Stomach smooth muscle (tissue), 2 donors: ENCODE measurements around the gene RAB39B.
"Not testable (repeated sequence)": the region's sequence is repeated elsewhere in the genome, so short reads cannot be mapped to it uniquely, and the experiment has no call there.

Experiments
- H3K27ac ChIP-seq: one replicate; pipeline ENCODE4 v1.7.0; 2013; ENCODE audit warnings: mild to moderate bottlenecking, low read length, inconsistent platforms
- H3K27me3 ChIP-seq, 2 donors: one replicate each; pipeline ENCODE4 v1.7.0; 2013; ENCODE audit warnings: low read length in 2 of 2; ENCODE audit not compliant: insufficient read depth in 2 of 2, control insufficient read depth in 1 of 2
- H3K36me3 ChIP-seq, 2 donors: one replicate each; pipeline ENCODE4 v1.7.0; 2013; ENCODE audit warnings: low read length in 2 of 2; ENCODE audit not compliant: control insufficient read depth in 2 of 2, insufficient read depth in 2 of 2
- H3K4me1 ChIP-seq: one replicate; pipeline ENCODE4 v1.7.0; 2013; ENCODE audit warnings: low read length; ENCODE audit not compliant: control insufficient read depth, insufficient read depth
- H3K4me3 ChIP-seq, 2 donors: one replicate each; pipeline ENCODE4 v1.7.0; 2013; ENCODE audit warnings: low read length in 2 of 2
- H3K9ac ChIP-seq, 2 donors: one replicate each; pipeline ENCODE4 v1.7.0; 2013; ENCODE audit warnings: low read length in 2 of 2, mild to moderate bottlenecking in 1 of 2
- H3K9me3 ChIP-seq, 2 donors: one replicate each; pipeline ENCODE4 v1.7.0; 2013; ENCODE audit warnings: low read length in 2 of 2; ENCODE audit not compliant: control insufficient read depth in 2 of 2
- donor health status: healthy.
- donor health status: Pancreatic carcinoma.

Gene RAB39B

DNA sequence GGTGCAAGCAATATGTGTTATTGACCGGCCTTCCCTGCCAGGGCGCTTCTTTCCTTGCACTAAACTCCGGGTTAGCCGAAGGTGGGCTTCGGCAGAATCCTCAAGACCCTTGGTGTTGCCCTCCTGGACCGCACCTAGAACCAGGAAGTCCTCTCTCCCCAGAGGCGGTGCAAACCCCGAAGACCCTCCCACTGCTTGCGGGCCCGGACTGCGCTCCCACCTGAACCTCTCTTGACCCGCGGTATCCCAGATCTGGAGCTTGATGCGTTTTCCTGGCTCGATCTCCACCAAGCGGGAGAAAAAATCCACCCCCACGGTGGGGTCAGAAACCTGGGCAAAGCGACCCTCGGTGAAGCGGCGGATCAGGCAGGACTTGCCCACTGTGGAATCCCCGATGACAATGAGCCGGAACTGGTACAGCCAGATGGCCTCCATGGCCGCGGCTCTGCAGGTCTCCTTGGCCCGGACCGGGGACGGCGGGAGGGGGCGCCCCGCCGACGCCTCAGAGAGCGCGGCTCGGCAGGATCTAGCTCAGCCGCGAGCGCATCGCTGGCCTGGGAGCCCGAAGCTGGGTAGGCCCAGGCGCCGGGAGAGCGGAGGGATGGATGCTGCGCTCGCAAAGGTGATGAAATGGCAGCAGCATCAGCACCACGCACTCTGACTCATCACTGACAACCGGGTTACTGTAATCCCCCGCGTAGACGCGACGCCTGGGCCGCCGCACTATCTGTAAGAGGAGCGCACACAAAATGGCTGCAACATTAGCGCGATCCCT, at the start of gene RAB39B:
RAB39B (minus strand) TSS at position 638 of the 775 bp plus-strand sequence; CDS start at position 435, 203 bp downstream.
- Histone ChIP-seq H3K4me1 (peaks cover 5% of the 10 kb centered on the region), H3K27me3 (no peaks in the 10 kb centered on the region), H3K36me3 (no peaks in the 10 kb centered on the region), H3K4me3 (peak within 1 kb of the TSS; percentile 31 to 66), H3K9me3 (no peaks in the 10 kb centered on the region), H3K9ac (no peak within 1 kb of the TSS), H3K27ac (no peak within 1 kb of the TSS)

- Histone ChIP-seq H3K4me3 (no peak overlapping the region), H3K4me1 (no peaks in the 10 kb centered on the region), H3K9ac (no peak overlapping the region), H3K9me3 (no peaks in the 10 kb centered on the region), H3K27me3 (no peaks in the 10 kb centered on the region), H3K36me3 (no peaks in the 10 kb centered on the region), H3K27ac (no peak overlapping the region)
These were observed 49.5 kb upstream of the RAB39B start for GRCh38 chrX:155313766-155314165.

GRCh38 chrX:155293771-155294170, 29.5 kb upstream of the RAB39B start:
- Histone ChIP-seq H3K4me3 (no peak overlapping the region), H3K27ac (no peak overlapping the region), H3K4me1 (no peaks in the 10 kb centered on the region), H3K27me3 (no peaks in the 10 kb centered on the region), H3K9me3 (no peaks in the 10 kb centered on the region), H3K9ac (no peak overlapping the region), H3K36me3 (no peaks in the 10 kb centered on the region)

- Histone ChIP-seq H3K4me3 (no peak overlapping the region), H3K36me3 (no peaks in the 10 kb centered on the region), H3K27ac (no peak overlapping the region), H3K4me1 (no peaks in the 10 kb centered on the region), H3K9ac (no peak overlapping the region), H3K9me3 (no peaks in the 10 kb centered on the region), H3K27me3 (no peaks in the 10 kb centered on the region)
These were observed 15.6 kb upstream of the RAB39B start for GRCh38 chrX:155279873-155280272.

GRCh38 chrX:155270969-155271368, 6.7 kb upstream of the RAB39B start:
- H3K4me3 ChIP-seq, result no peak overlapping the region
- no peaks in the 10 kb centered on the region for H3K27me3 ChIP-seq
- H3K9ac ChIP-seq, result no peak overlapping the region
- no peak overlapping the region for H3K27ac ChIP-seq
- H3K4me1 ChIP-seq, result no peaks in the 10 kb centered on the region
- H3K9me3 ChIP-seq, result no peaks in the 10 kb centered on the region
- no peaks in the 10 kb centered on the region for H3K36me3 ChIP-seq

DNA sequence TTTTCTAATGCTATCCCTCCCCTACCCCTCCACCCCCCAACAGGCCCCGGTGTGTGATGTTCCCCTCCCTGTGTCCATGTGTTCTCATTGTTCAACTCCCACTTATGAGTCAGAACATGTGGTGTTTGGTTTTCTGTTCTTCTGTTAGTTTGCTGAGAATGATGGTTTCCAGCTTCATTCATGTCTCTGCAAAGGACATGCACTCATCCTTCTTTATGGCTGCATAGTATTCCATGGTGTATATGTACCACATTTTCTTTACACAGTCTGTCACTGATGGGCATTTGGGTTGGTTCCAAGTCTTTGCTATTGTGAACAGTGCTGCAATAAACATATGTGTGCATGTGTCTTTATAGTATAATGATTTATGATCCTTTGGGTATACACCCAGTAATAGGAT, 3.7 kb upstream of the RAB39B start:
- H3K4me1 ChIP-seq, H3K27me3 ChIP-seq, H3K9ac ChIP-seq, H3K27ac ChIP-seq, H3K4me3 ChIP-seq, H3K9me3 ChIP-seq, H3K36me3 ChIP-seq: not testable (repeated sequence)

- H3K9ac ChIP-seq, result no peak overlapping the region
- no peaks in the 10 kb centered on the region for H3K9me3 ChIP-seq
- no peak overlapping the region for H3K27ac ChIP-seq
- no peak overlapping the region for H3K4me3 ChIP-seq
- no peaks in the 10 kb centered on the region for H3K27me3 ChIP-seq
- H3K36me3 ChIP-seq, result no peaks in the 10 kb centered on the region
- H3K4me1 ChIP-seq, result peaks cover 5% of the 10 kb centered on the region
These were observed 2.1 kb upstream of the RAB39B start for GRCh38 chrX:155266439-155266838.

- Histone ChIP-seq H3K27me3 (no peaks in the 10 kb centered on the region), H3K9ac (no peak overlapping the region), H3K4me1 (peaks cover 5% of the 10 kb centered on the region), H3K36me3 (no peaks in the 10 kb centered on the region), H3K27ac (no peak overlapping the region), H3K4me3 (no peak overlapping the region), H3K9me3 (no peaks in the 10 kb centered on the region)
These were observed 1.1 kb downstream of the RAB39B start for GRCh38 chrX:155262970-155263754.

- Histone ChIP-seq H3K27me3 (no peaks in the 10 kb centered on the region), H3K27ac (no peak overlapping the region), H3K36me3 (no peaks in the 10 kb centered on the region), H3K4me1 (peaks cover 5% of the 10 kb centered on the region), H3K9me3 (no peaks in the 10 kb centered on the region), H3K9ac (no peak overlapping the region), H3K4me3 (no peak overlapping the region)
These were observed 4.5 kb downstream of the RAB39B start for GRCh38 chrX:155259752-155260151.

DNA sequence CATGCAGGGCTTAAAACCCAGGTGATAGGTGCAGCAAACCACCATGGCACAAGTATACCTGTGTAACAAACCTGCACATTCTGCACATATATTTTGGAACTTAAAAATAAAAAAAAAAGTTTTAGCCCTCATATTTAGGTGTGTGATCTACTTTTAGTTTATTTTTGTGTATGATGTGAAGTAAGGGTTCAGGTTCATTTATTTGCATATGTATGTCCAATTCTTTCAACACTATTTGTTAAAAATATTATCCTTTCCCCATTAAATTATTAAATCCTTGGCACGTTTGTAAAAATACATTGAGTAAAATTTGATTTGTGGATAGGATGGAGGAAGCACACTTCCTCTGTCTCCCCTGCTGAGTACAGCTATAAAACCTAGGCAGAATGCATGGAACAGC, 12.9 kb downstream of the RAB39B start:
- Histone ChIP-seq H3K36me3 (no peaks in the 10 kb centered on the region), H3K9me3 (no peaks in the 10 kb centered on the region), H3K4me3 (no peak overlapping the region), H3K27me3 (no peaks in the 10 kb centered on the region), H3K4me1 (no peaks in the 10 kb centered on the region), H3K9ac (no peak overlapping the region), H3K27ac (no peak overlapping the region)

DNA sequence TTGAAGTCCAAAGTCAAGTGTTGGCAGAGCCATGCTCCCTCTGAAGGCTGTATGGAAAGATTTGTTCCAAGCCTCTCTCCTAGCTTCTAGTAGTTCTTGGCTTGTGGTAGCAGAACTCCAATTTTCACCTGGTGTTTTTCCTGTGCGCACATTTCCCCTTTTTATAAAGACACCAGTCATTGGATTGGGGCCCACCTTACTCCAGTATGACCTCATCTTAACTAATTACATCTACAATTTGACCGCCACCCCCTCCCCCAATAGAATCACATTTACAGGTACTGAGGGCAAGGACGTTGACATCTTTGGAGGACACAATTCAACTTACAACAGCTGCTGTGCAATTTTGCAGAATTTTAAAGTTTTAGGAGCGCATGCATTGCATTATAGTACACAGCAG, 16.8 kb downstream of the RAB39B start:
- H3K9me3 ChIP-seq, result no peaks in the 10 kb centered on the region
- H3K27ac ChIP-seq, result no peak overlapping the region

More for the DNA sequence above, 16.8 kb downstream of the RAB39B start:
- H3K4me1 ChIP-seq, result no peaks in the 10 kb centered on the region
- H3K27me3 ChIP-seq, result no peaks in the 10 kb centered on the region
- no peak overlapping the region for H3K9ac ChIP-seq
- no peak overlapping the region for H3K4me3 ChIP-seq
- H3K36me3 ChIP-seq, result no peaks in the 10 kb centered on the region
